OCI-LY3 (cell line): ENCODE data around the gene HES4.

ENCODE experiments used
- H2AFZ ChIP-seq: fragments of 200-600, 300-600 bp; shearing (Covaris generic); 2 replicates; pipeline ENCODE4 v1.6.0; 2014; ENCODE audit warnings: antibody characterized with exemption, low read depth, low read length
- H3K27ac ChIP-seq: fragments of 200-600, 300-600 bp; sonication (generic); 2 replicates; pipeline ENCODE4 v1.5.1; 2014; ENCODE audit warnings: mild to moderate bottlenecking, low read length, moderate library complexity, mixed read lengths
- H3K27me3 ChIP-seq: fragments of 200-600, 300-600 bp; sonication (generic); 2 replicates; pipeline ENCODE4 v1.6.1; 2014; ENCODE audit warnings: low read depth, low read length, mixed read lengths
- H3K36me3 ChIP-seq: fragments of 200-600, 300-600 bp; sonication (generic); replicated peaks from 2 replicates; pipeline ENCODE3; 2014; ENCODE audit warnings: low read depth, low read length, mixed read lengths
- H3K4me1 ChIP-seq: fragments of 300-600, 200-600 bp; sonication (generic); 2 replicates; pipeline ENCODE4 v1.6.1; 2014; ENCODE audit warnings: low read length, mixed read lengths
- H3K4me2 ChIP-seq: fragments of 200-600, 300-600 bp; sonication (generic); 2 replicates; pipeline ENCODE4 v1.6.1; 2014; ENCODE audit warnings: low read length, mixed read lengths
- H3K4me3 ChIP-seq: fragments of 300-600, 200-600 bp; sonication (generic); 2 replicates; pipeline ENCODE4 v1.5.1; 2014; ENCODE audit warnings: antibody characterized with exemption, mild to moderate bottlenecking, low read length, moderate library complexity
- H3K79me2 ChIP-seq: fragments of 300-600, 200-600 bp; shearing (Covaris generic); 2 replicates; pipeline ENCODE4 v1.6.1; 2014; ENCODE audit warnings: mild to moderate bottlenecking, low read length, mixed read lengths
- H3K9ac ChIP-seq: fragments of 300-600, 200-600 bp; shearing (Covaris generic); 2 replicates; pipeline ENCODE4 v1.6.0; 2014; ENCODE audit warnings: mild to moderate bottlenecking, low read length, moderate library complexity
- H3K9me3 ChIP-seq: fragments of 200-600, 300-600 bp; shearing (Covaris generic); 2 replicates; pipeline ENCODE4 v1.6.1; 2014; ENCODE audit warnings: low read length, mixed read lengths; ENCODE audit not compliant: insufficient read depth
- H4K20me1 ChIP-seq: fragments of 200-600, 300-600 bp; sonication (generic); 2 replicates; pipeline ENCODE4 v1.6.1; 2016; ENCODE audit warnings: low read length, mixed read lengths; ENCODE audit not compliant: insufficient read depth
- CTCF ChIP-seq: fragments of 200-600, 300-600 bp; sonication (generic); IDR thresholded peaks from 2 replicates; pipeline ENCODE4 v1.5.1; 2014; ENCODE audit warnings: antibody characterized with exemption, low read length, low read depth
- EZH2phosphoT487 ChIP-seq: fragments of 200-600 bp; shearing (Covaris generic); IDR thresholded peaks from 2 replicates; pipeline ENCODE4 v1.6.1; 2018; ENCODE audit warnings: antibody characterized with exemption, mixed run types, low read depth

Gene HES4

GRCh38 chr1:959731-960362, 40.0 kb downstream of the HES4 start:
- H3K9ac ChIP-seq: peak overlapping the region; percentile 74
- H3K27ac ChIP-seq: 0 out of 2 replicates have a peak overlapping the region, but pooled peaks have one; percentile 28
- peaks cover 14% of the 10 kb centered on the region for H3K4me1 ChIP-seq
- TF ChIP-seq EZH2phosphoT487: no peak
- no peak for TF ChIP-seq CTCF
- peak overlapping the region; percentile 94 for H3K4me3 ChIP-seq
- H4K20me1 ChIP-seq: 0 out of 2 replicates have a peak, but pooled peaks cover 7% of the 10 kb centered on the region
- H3K9me3 ChIP-seq: no peaks in the 10 kb centered on the region
- peaks cover 17% of the 10 kb centered on the region for H3K36me3 ChIP-seq
- H3K79me2 ChIP-seq: peaks cover 25% of the 10 kb centered on the region
- H3K27me3 ChIP-seq: no peaks in the 10 kb centered on the region
- peak overlapping the region; percentile 77; the same call in 1 of the 2 replicates for H2AFZ ChIP-seq
- H3K4me2 ChIP-seq: peak overlapping the region; percentile 74

- peak within 1 kb of the TSS; percentile 85 for H3K4me2 ChIP-seq
- 0 out of 2 replicates have a peak, but pooled peaks cover 7% of the 10 kb centered on the region for H4K20me1 ChIP-seq
- peak within 1 kb of the TSS; percentile 77; the same call in 1 of the 2 replicates for H2AFZ ChIP-seq
- no peaks in the 10 kb centered on the region for H3K27me3 ChIP-seq
- peaks cover 20% of the 10 kb centered on the region for H3K36me3 ChIP-seq
- H3K4me3 ChIP-seq: peak within 1 kb of the TSS; percentile 97
- peaks cover 25% of the 10 kb centered on the region for H3K79me2 ChIP-seq
- TF ChIP-seq CTCF: no peak
- TF ChIP-seq EZH2phosphoT487: no peak
- no peaks in the 10 kb centered on the region for H3K9me3 ChIP-seq
- peaks cover 14% of the 10 kb centered on the region for H3K4me1 ChIP-seq
- peak within 1 kb of the TSS; percentile 28; the same call in 1 of the 2 replicates for H3K27ac ChIP-seq
- peak within 1 kb of the TSS; percentile 86 for H3K9ac ChIP-seq
These were observed 40.8 kb downstream of the HES4 start, which contains the start of gene NOC2L for GRCh38 chr1:958823-959730. TSS of gene NOC2L (minus strand) at chr1:959256. CDS start at chr1:959240, 16 bp downstream.

- Histone ChIP-seq H3K9ac (no peak overlapping the region), H2AFZ (no peak overlapping the region), H3K79me2 (peaks cover 25% of the 10 kb centered on the region), H4K20me1 (0 out of 2 replicates have a peak, but pooled peaks cover 7% of the 10 kb centered on the region), H3K36me3 (peaks cover 30% of the 10 kb centered on the region), H3K4me3 (no peak overlapping the region), H3K4me2 (no peak overlapping the region), H3K4me1 (peaks cover 14% of the 10 kb centered on the region), H3K9me3 (no peaks in the 10 kb centered on the region), H3K27ac (no peak overlapping the region), H3K27me3 (no peaks in the 10 kb centered on the region)
- no peak for TF ChIP-seq EZH2phosphoT487
- TF ChIP-seq CTCF: no peak
These were observed 43.3 kb downstream of the HES4 start for GRCh38 chr1:956636-957035.

GRCh38 chr1:955474-955873, 44.4 kb downstream of the HES4 start:
- TF ChIP-seq CTCF (no peak), EZH2phosphoT487 (no peak)

More at GRCh38 chr1:955474-955873, 44.4 kb downstream of the HES4 start:
- H2AFZ ChIP-seq: no peak overlapping the region
- no peak overlapping the region for H3K4me2 ChIP-seq
- H3K79me2 ChIP-seq: peaks cover 25% of the 10 kb centered on the region
- peaks cover 11% of the 10 kb centered on the region for H3K4me1 ChIP-seq
- H3K27ac ChIP-seq: no peak overlapping the region
- H4K20me1 ChIP-seq: peaks cover 11% of the 10 kb centered on the region; the same call in 1 of the 2 replicates
- no peaks in the 10 kb centered on the region for H3K27me3 ChIP-seq
- H3K9ac ChIP-seq: no peak overlapping the region
- no peak overlapping the region for H3K4me3 ChIP-seq
- no peaks in the 10 kb centered on the region for H3K9me3 ChIP-seq
- peaks cover 37% of the 10 kb centered on the region for H3K36me3 ChIP-seq
